Activated CD4-positive, CD25-positive, alpha-beta regulatory T cell (primary cell): ENCODE measurements around the gene CES3.

ENCODE experiments used
- DNase-seq, 4 experiments: peaks; one replicate each; lab custom pipeline; 2025; lab: John Stamatoyannopoulos, UW

CES3 gene

GRCh38 chr16:67006930-67007658, 46.0 kb downstream of the CES3 start:
- no peak for DNase-seq

GRCh38 chr16:67009158-67009557, 48.1 kb downstream of the CES3 start:
- DNase-seq: no peak

- no peak for DNase-seq
Observed at GRCh38 chr16:67011274-67011673, 50.2 kb downstream of the CES3 start.

- no peak for DNase-seq
Observed at GRCh38 chr16:67013233-67013822, 52.3 kb downstream of the CES3 start.

- peak; percentile 32 to 57 (median 49) for DNase-seq
Observed at GRCh38 chr16:67013823-67014633, 53.0 kb downstream of the CES3 start.

- no peak for DNase-seq
Observed at GRCh38 chr16:67014634-67015312, 53.7 kb downstream of the CES3 start.

- DNase-seq: no peak
Observed at GRCh38 chr16:67015313-67015731, 54.3 kb downstream of the CES3 start.

- no peak for DNase-seq
Observed at GRCh38 chr16:67016143-67016542, 55.1 kb downstream of the CES3 start.

GRCh38 chr16:67016681-67017420, 55.8 kb downstream of the CES3 start:
- no peak for DNase-seq

GRCh38 chr16:67017421-67017750, 56.3 kb downstream of the CES3 start:
- no peak for DNase-seq

GRCh38 chr16:67017810-67018488, 56.9 kb downstream of the CES3 start:
- peak; percentile 65 to 83 (median 67) for DNase-seq

- DNase-seq: no peak
Observed at GRCh38 chr16:67019171-67019570, 58.1 kb downstream of the CES3 start.

GRCh38 chr16:67021321-67021720, 60.3 kb downstream of the CES3 start:
- DNase-seq: no peak

- DNase-seq: no peak
Observed at GRCh38 chr16:67022531-67023214, 61.6 kb downstream of the CES3 start.

- no peak for DNase-seq
Observed at GRCh38 chr16:67023689-67024088, 62.6 kb downstream of the CES3 start.
